Karpas-422 (cell line): ENCODE measurements around the gene SETX. TPM values are rescaled to one million over a fixed set of nuclear protein-coding genes. Genes with fewer than 3 reads are reported as not detected.

Source experiments
- DNase-seq: peaks from one replicate; pipeline ENCODE4 v3.0.0-alpha.2; 2015
- H2AFZ ChIP-seq: fragments of 200-600 bp; sonication (generic); 2 replicates; pipeline ENCODE4 v1.6.1; 2014; ENCODE audit warnings: antibody characterized with exemption, low read length, mixed read lengths
- H3K27ac ChIP-seq: fragments of 200-600 bp; sonication (generic); 2 replicates; pipeline ENCODE4 v1.5.1; 2014; ENCODE audit warnings: mild to moderate bottlenecking, low read length, moderate library complexity
- H3K27me3 ChIP-seq: fragments of 200-600 bp; sonication (generic); 2 replicates; pipeline ENCODE4 v1.6.1; 2014; ENCODE audit warnings: low read length, mixed read lengths
- H3K36me3 ChIP-seq: fragments of 200-600 bp; sonication (generic); 2 replicates; pipeline ENCODE4 v1.6.1; 2014; ENCODE audit warnings: low read length, mixed read lengths; ENCODE audit not compliant: insufficient read depth
- H3K4me1 ChIP-seq: fragments of 200-600 bp; sonication (generic); 2 replicates; pipeline ENCODE4 v1.6.1; 2014; ENCODE audit warnings: mild to moderate bottlenecking, low read length, mixed read lengths
- H3K4me2 ChIP-seq: fragments of 200-600 bp; sonication (generic); 2 replicates; pipeline ENCODE4 v1.6.1; 2014; ENCODE audit warnings: low read length, low read depth, mild to moderate bottlenecking; ENCODE audit not compliant: poor library complexity, severe bottlenecking
- H3K4me3 ChIP-seq: fragments of 200-600 bp; sonication (generic); 2 replicates; pipeline ENCODE4 v1.5.1; 2014; ENCODE audit warnings: mild to moderate bottlenecking, antibody characterized with exemption, low read length, mixed read lengths
- H3K79me2 ChIP-seq: fragments of 200-600 bp; sonication (generic); 2 replicates; pipeline ENCODE4 v1.6.1; 2014; ENCODE audit warnings: mild to moderate bottlenecking, low read length, mixed read lengths
- H3K9ac ChIP-seq: fragments of 200-600 bp; sonication (generic); 2 replicates; pipeline ENCODE4 v1.6.0; 2014; ENCODE audit warnings: low read length
- H3K9me2 ChIP-seq: fragments of 200-600 bp; sonication (generic), shearing (Covaris generic); replicated peaks from 2 replicates; pipeline ENCODE4 v1.6.0; 2014; ENCODE audit warnings: mild to moderate bottlenecking, low read length, moderate library complexity; ENCODE audit not compliant: insufficient read depth
- H3K9me3 ChIP-seq: fragments of 300-700, 200-600 bp; sonication (generic); 2 replicates; pipeline ENCODE4 v1.6.1; 2014; ENCODE audit warnings: low read length, mixed read lengths
- H4K20me1 ChIP-seq: fragments of 200-600 bp; sonication (generic); 2 replicates; pipeline ENCODE4 v1.6.1; 2014; ENCODE audit warnings: mild to moderate bottlenecking, antibody characterized with exemption, low read length, low read depth; ENCODE audit not compliant: insufficient read depth
- total RNA-seq: library from RNA; depleted of rRNA; stranded (reverse); fragments of >200 nt; shearing (Covaris generic); gene quantifications from 2 replicates; pipeline ENCODE4 v1.2.3, GENCODE V29; 2014; ENCODE audit warnings: low replicate concordance

Gene SETX
- total RNA-seq, 1 experiment from 2014 or later, result 56.0 TPM

DNA sequence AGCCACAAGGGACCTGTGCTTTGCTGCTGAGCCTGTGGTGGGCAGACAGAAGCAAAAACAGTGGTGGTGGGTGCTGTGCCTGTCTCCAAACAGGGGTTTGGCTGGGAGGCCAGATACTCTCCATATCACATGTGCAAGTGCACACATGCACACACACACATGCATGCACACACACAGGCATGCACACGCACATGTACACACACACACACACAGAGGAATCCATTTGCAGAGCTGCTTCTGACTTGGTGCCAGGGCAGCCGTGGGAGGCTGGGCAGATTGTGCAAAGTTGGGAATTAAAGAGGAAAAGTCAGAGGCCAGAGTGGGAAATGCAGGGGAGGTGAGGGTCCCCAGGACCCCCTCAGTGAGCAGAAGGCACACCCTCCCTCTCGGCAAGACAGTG, 121.6 kb downstream of the SETX start:
- Histone ChIP-seq H3K27me3 (no peaks in the 10 kb centered on the region), H3K4me3 (no peak overlapping the region), H4K20me1 (no peaks in the 10 kb centered on the region; the same call in 1 of the 2 replicates), H3K9me2 (no peaks in the 10 kb centered on the region), H2AFZ (no peak overlapping the region), H3K36me3 (no peaks in the 10 kb centered on the region), H3K4me1 (0 out of 2 replicates have a peak, but pooled peaks cover 4% of the 10 kb centered on the region), H3K4me2 (no peak overlapping the region), H3K9me3 (no peaks in the 10 kb centered on the region), H3K79me2 (no peaks in the 10 kb centered on the region), H3K9ac (no peak overlapping the region), H3K27ac (no peak overlapping the region)
- DNase-seq, result no peak

DNA sequence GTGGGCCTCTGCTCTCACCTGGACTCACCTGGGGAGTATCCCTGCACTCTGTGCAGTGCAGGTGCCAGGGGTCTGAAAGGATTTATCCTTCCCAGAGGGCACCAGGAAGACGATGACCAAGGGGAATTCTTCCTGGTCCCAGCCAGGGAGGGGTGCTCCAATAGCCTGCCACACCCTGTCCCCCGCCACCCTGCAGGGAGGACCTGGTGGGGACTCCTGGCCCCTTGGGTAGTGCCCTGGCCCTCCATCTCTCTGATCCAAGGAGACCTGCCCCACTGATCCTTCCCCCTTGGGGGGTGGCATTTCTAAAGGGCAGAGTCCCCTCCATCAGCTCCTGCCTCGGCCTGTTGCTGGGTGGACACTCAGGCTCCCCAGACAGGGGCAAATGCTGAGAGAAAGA, 122.3 kb downstream of the SETX start:
- Histone ChIP-seq H3K4me2 (no peak overlapping the region), H3K36me3 (no peaks in the 10 kb centered on the region), H3K4me1 (0 out of 2 replicates have a peak, but pooled peaks cover 4% of the 10 kb centered on the region), H4K20me1 (no peaks in the 10 kb centered on the region; the same call in 1 of the 2 replicates), H3K27ac (no peak overlapping the region), H3K9me3 (no peaks in the 10 kb centered on the region), H2AFZ (no peak overlapping the region), H3K9me2 (no peaks in the 10 kb centered on the region), H3K9ac (no peak overlapping the region), H3K4me3 (no peak overlapping the region), H3K79me2 (no peaks in the 10 kb centered on the region), H3K27me3 (no peaks in the 10 kb centered on the region)
- no peak for DNase-seq

DNA sequence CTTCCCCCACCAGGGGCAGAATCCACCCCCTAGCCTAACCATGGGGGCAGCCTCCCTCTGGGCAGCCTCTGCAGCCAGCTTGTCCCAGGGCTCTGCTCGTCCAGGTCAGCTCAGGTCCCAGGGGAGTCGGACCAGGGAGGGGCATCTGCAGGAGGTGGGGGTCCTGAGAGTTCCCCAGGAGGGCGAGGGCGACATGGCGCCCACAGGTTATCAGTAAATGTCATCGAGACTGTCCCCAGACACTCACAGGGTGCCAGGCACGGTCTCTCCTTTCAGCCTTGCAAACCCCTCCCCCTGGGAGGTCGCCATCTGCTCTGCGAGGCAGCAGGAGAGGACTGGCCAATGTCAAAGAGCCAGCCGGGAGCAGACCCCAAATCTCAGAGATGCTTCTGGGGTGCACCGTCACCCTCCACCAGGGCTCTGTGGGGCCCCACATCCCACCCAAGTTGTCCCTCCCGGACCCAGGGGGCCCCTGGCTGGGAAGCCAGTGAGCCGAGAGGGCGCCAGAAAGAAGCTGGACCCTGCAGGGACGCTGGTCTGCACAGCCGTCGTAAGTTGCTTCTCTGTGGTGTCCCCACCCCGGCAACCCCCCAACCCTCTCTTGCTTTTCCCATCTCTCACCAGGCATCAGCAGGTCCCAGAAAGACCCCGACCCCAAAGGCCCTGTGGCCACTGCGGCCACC, 123.6 kb downstream of the SETX start:
- Histone ChIP-seq H3K27me3 (no peaks in the 10 kb centered on the region), H3K9me3 (no peaks in the 10 kb centered on the region), H3K27ac (no peak overlapping the region), H2AFZ (no peak overlapping the region), H3K36me3 (no peaks in the 10 kb centered on the region), H3K9ac (no peak overlapping the region), H4K20me1 (no peaks in the 10 kb centered on the region; the same call in 1 of the 2 replicates), H3K4me2 (no peak overlapping the region), H3K4me1 (0 out of 2 replicates have a peak, but pooled peaks cover 4% of the 10 kb centered on the region), H3K4me3 (no peak overlapping the region), H3K79me2 (no peaks in the 10 kb centered on the region), H3K9me2 (no peaks in the 10 kb centered on the region)
- DNase-seq, result no peak

DNA sequence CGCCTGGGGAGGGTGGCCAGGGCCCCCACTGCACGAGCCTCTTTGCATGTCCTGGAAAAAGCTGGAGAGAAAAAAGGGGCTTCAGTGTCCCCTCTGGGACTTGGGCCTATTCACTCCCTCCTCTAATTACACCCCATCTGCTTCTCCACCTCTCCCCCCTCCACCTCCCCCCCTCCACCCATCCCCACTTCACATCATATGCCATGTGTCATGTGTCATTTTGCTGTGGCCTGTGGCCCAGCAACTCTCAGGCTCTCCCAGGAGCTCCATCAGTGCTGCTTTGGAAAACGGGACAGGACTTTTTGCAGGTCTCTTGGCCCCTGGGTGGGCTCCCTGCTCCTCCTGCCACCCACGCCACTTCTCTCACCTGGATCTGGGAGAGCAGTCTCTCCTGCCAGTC, 124.2 kb downstream of the SETX start:
- no peak overlapping the region for H3K4me3 ChIP-seq
- no peak overlapping the region for H2AFZ ChIP-seq

DNA sequence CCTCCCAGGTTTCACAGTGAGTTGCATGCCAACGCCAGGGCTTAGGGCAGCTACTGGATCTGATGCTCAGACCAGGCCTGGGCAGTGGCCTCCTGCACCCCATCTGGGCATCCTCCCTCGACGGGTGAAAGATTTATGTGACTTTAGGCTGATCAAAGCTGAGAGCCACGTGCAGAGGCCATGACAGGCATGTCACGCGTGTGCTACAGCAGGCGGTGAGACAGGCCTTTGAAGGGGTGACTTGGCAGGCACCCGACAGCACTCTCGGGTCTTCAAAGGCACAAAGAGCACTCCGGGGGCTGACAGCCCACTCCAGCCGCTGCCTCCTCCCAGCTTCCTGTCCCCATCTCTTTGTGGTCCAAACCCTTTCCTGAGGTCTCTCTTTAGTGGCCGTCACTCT, 126.7 kb downstream of the SETX start:
- Histone ChIP-seq H3K79me2 (no peaks in the 10 kb centered on the region), H3K9me3 (no peaks in the 10 kb centered on the region), H3K27me3 (no peaks in the 10 kb centered on the region), H3K27ac (no peak overlapping the region), H3K9ac (no peak overlapping the region), H2AFZ (no peak overlapping the region), H4K20me1 (no peaks in the 10 kb centered on the region; the same call in 1 of the 2 replicates), H3K4me3 (no peak overlapping the region), H3K4me1 (0 out of 2 replicates have a peak, but pooled peaks cover 4% of the 10 kb centered on the region), H3K9me2 (no peaks in the 10 kb centered on the region), H3K4me2 (no peak overlapping the region), H3K36me3 (no peaks in the 10 kb centered on the region)
- DNase-seq, result no peak

More for the DNA sequence above, 124.2 kb downstream of the SETX start:
- Histone ChIP-seq H3K4me1 (0 out of 2 replicates have a peak, but pooled peaks cover 4% of the 10 kb centered on the region), H3K36me3 (no peaks in the 10 kb centered on the region), H3K4me2 (no peak overlapping the region), H3K27me3 (no peaks in the 10 kb centered on the region), H3K27ac (no peak overlapping the region), H3K9me2 (no peaks in the 10 kb centered on the region), H3K79me2 (no peaks in the 10 kb centered on the region), H3K9ac (no peak overlapping the region), H3K9me3 (no peaks in the 10 kb centered on the region), H4K20me1 (no peaks in the 10 kb centered on the region; the same call in 1 of the 2 replicates)
- DNase-seq, result no peak

DNA sequence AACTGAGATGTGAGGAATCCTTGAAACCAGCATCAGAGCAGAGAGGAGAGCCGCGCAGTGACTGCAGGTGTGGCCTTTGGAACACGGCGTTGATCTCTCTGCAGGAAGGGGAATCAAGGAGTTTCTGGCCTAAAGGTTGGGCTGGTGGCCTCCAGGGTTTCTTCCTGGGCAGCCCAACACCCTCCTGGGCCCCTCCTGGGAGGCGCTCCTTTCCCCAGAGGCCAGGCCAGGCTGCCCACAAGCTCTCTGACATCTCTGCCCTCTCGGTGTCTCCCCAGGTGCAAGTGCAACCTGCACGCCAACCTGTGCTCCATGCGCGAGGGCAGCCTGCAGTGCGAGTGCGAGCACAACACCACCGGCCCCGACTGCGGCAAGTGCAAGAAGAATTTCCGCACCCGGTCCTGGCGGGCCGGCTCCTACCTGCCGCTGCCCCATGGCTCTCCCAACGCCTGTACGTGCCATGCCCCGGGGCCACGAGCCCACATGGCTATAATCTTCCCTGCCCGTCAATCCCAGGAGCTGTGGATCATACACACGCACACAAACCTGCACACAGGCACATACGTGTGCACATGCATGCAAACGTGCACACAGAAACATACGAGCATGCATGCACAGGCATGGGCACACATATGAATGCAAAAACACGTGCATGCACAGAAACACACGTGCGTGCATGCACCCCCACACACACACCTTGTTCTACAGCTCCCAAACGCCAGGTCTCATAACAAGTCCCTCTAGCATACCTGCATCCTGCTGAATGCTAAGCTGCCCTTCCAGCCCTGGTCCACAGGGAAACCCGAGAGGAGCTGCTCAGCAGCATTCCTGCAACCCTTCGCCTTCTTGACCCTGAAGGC, 128.0 kb downstream of the SETX start:
- Histone ChIP-seq H2AFZ (no peak overlapping the region), H3K4me1 (0 out of 2 replicates have a peak, but pooled peaks cover 4% of the 10 kb centered on the region), H3K9me2 (no peaks in the 10 kb centered on the region), H3K36me3 (no peaks in the 10 kb centered on the region), H3K4me3 (no peak overlapping the region), H4K20me1 (no peaks in the 10 kb centered on the region; the same call in 1 of the 2 replicates), H3K9me3 (no peaks in the 10 kb centered on the region), H3K4me2 (no peak overlapping the region), H3K79me2 (no peaks in the 10 kb centered on the region), H3K9ac (no peak overlapping the region), H3K27ac (no peak overlapping the region), H3K27me3 (no peaks in the 10 kb centered on the region)
- DNase-seq, result no peak

DNA sequence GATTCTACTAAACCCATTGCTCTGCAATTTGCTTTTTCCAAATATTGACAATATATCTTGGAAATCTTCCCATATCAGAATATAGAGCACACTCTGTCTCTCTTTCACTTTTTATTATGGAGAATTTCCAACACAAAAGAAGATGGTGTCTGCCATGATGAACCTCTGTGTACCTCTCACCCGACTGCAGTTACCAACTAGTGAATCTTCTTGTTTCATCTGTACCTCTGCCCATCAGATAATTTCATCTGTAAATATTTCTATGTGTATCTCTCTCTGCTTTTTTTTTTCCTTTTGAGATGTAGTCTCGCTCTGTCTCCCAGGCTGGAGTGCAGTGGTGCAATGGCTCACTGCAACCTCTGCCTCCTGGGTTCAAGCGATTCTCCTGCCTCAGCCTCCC, 130.1 kb downstream of the SETX start:
- Histone ChIP-seq H3K9ac (no peak overlapping the region), H3K9me2 (no peaks in the 10 kb centered on the region), H3K4me1 (no peaks in the 10 kb centered on the region), H3K27me3 (no peaks in the 10 kb centered on the region), H4K20me1 (no peaks in the 10 kb centered on the region), H2AFZ (no peak overlapping the region), H3K79me2 (no peaks in the 10 kb centered on the region), H3K4me2 (no peak overlapping the region), H3K27ac (no peak overlapping the region), H3K36me3 (no peaks in the 10 kb centered on the region), H3K4me3 (no peak overlapping the region), H3K9me3 (no peaks in the 10 kb centered on the region)
- DNase-seq, result no peak

DNA sequence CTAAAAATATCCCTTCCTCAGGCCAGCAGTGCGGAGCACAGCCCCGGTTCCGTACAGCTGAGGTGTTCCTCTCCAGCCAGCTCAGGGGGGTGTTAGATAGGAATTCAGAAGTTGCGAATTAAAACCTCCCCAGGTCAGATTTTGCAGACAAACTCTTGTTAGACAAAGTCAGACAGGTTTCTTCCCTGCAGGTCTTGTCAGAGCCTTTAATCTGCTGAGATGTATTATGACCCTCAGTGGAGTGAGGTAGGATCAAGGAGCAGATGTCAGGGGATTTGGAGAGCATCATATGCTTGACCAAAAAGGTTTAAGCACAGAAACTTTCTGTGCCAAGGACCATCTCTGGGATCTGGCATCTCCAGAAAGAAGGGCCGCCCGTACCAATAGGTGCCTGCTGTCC, 132.8 kb downstream of the SETX start:
- Histone ChIP-seq H4K20me1 (no peaks in the 10 kb centered on the region), H3K4me3 (no peak overlapping the region), H3K9me2 (no peaks in the 10 kb centered on the region), H3K4me1 (peaks cover 4% of the 10 kb centered on the region), H2AFZ (no peak overlapping the region), H3K36me3 (no peaks in the 10 kb centered on the region), H3K4me2 (no peak overlapping the region), H3K9ac (no peak overlapping the region), H3K27ac (no peak overlapping the region), H3K27me3 (no peaks in the 10 kb centered on the region), H3K9me3 (no peaks in the 10 kb centered on the region), H3K79me2 (no peaks in the 10 kb centered on the region)
- no peak for DNase-seq
